ENCODE measurements around the gene F12. TPM values are rescaled to one million over a fixed set of nuclear protein-coding genes. Genes with fewer than 3 reads are reported as not detected.

F12 gene
- total and polyA plus RNA-seq, 4 experiments from 2014 or later, result 2.0 to 2.4 TPM; not detected in 2

- Mint-ChIP-seq H3K9me3 (no peaks in the 10 kb centered on the region), H3K27ac (peak overlapping the region; percentile 80 to 90 (median 87)), H3K4me1 (peaks cover 46 to 76% (median 62%) of the 10 kb centered on the region in 4 donors), H3K36me3 (peaks cover 16 to 38% of the 10 kb centered on the region in 2 donors), H3K4me3 (peak overlapping the region; percentile 72 to 93 (median 82)), H3K27me3 (no peaks in the 10 kb centered on the region)
- Histone ChIP-seq H3K4me1 (ENCODE audit: insufficient read depth, low read length) (peaks cover 84% of the 10 kb centered on the region), H3K27ac (ENCODE audit: low read depth, low read length) (peak overlapping the region; percentile 55), H3K9me3 (ENCODE audit: control insufficient read depth in 1 of 2, low read length in 2 of 2) (no peaks in the 10 kb centered on the region), H3K36me3 (ENCODE audit: insufficient read depth, low read length) (peaks cover 40% of the 10 kb centered on the region), H3K27me3 (ENCODE audit: insufficient read depth, low read length) (no peaks in the 10 kb centered on the region), H3K4me3 (ENCODE audit: low read length in 2 of 2) (peak overlapping the region in 1 of 2 donors; percentile 19)
- DNase-seq, result peak in 2 of 5 donors; percentile 20 to 72
- CTCF ChIA-PET (ENCODE audit: partially characterized antibody), result interaction anchor here (1.0 to 8.5 kb wide), 13 partner anchors 8 to 134 kb away, joined by 3 to 140 read pairs (median 12); partner anchors contain the start of genes LMAN2, PDLIM7, PRELID1 and RAB24
- POLR2A ChIA-PET (ENCODE audit: partially characterized antibody), result interaction anchor here (0.7 to 5.8 kb wide), 17 partner anchors 7 to 746 kb away, joined by 3 to 69 read pairs (median 9); partner anchors contain the start of genes GRK6, LMAN2, PRR7 and RGS14
- intact Hi-C loops (cut with micrococcal nuclease), result loop anchor here (1.0 to 2.0 kb wide), 2 partner anchors 15 to 17 kb away; partner anchors contain the start of gene RGS14
Observed at GRCh38 chr5:177372034-177372896, 37.1 kb downstream of the F12 start.

DNA sequence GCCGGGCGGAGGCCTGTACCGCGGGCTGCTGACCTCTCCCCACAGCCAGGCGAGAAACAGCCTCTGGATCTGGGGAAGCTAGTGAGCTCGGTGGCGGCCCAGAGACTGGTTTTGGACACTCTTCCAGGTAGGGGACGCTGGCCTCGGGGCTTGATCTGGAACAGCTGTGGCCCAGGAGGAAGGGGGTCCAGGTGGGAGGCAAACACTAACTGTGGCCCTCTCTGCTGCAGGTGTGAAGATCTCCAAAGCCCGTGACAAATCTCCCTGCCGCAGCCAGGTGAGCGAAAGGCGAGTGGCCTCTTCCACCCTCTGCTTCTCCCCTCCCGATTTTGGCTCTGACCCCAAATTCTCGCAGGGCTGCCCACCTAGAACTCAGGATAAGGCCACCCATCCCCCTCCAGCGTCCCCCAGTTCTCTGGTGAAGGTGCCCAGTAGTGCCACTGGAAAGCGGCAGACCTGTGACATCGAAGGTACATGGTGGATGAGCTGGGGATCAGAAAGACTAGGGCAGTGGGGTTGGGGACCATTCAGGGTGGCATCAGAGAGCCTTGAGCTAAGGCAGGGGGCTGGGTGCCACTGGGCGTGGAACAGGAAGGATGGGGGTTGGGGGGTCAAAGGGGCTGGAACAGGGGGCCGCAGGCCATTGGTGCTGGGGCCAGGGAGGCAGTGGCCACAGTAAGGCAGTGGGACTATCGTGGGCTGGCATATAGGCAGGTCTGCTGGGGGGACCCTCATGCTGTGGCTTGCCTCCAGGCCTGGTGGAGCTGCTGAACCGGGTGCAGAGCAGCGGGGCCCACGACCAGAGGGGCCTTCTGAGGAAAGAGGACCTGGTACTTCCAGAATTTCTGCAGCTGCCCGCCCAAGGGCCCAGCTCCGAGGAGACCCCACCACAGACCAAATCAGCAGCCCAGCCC lies 38.0 kb downstream of the F12 start:
- Histone ChIP-seq H3K36me3 (ENCODE audit: insufficient read depth, low read length) (peaks cover 46% of the 10 kb centered on the region), H3K4me1 (ENCODE audit: insufficient read depth, low read length) (peaks cover 83% of the 10 kb centered on the region), H3K9me3 (ENCODE audit: control insufficient read depth in 1 of 2, low read length in 2 of 2) (no peaks in the 10 kb centered on the region), H3K27me3 (ENCODE audit: insufficient read depth, low read length) (no peaks in the 10 kb centered on the region), H3K27ac (ENCODE audit: low read depth, low read length) (peak overlapping the region; percentile 55), H3K4me3 (ENCODE audit: low read length in 2 of 2) (peak overlapping the region; percentile 24 to 36)
- Mint-ChIP-seq H3K4me3 (peak overlapping the region in 7 of 8 donors; percentile 53 to 93 (median 81)), H3K9me3 (no peaks in the 10 kb centered on the region), H3K27ac (peak overlapping the region; percentile 60 to 90 (median 87)), H3K27me3 (no peaks in the 10 kb centered on the region), H3K36me3 (peaks cover 18 to 38% of the 10 kb centered on the region in 2 donors), H3K4me1 (peaks cover 48 to 77% (median 63%) of the 10 kb centered on the region in 4 donors)
- ChIA-PET POLR2A (ENCODE audit: partially characterized antibody) (interaction anchor here (0.7 to 5.8 kb wide), 15 partner anchors 8 to 747 kb away, joined by 3 to 69 read pairs (median 14); partner anchors contain the start of genes GRK6, LMAN2, PRR7 and RGS14), CTCF (ENCODE audit: partially characterized antibody) (interaction anchor here (1.0 to 8.5 kb wide), 13 partner anchors 7 to 135 kb away, joined by 3 to 140 read pairs (median 20); partner anchors contain the start of genes LMAN2, RGS14 and SLC34A1)
- peak in 1 of 5 donors; percentile 36 for DNase-seq
- intact Hi-C loops (cut with micrococcal nuclease), result loop anchor here (1.0 to 2.0 kb wide), 3 partner anchors 14 to 31 kb away; partner anchors contain the start of gene RGS14

GRCh38 chr5:177370488-177371119 lies 38.8 kb downstream of the F12 start:
- Histone ChIP-seq H3K27me3 (ENCODE audit: insufficient read depth, low read length) (no peaks in the 10 kb centered on the region), H3K36me3 (ENCODE audit: insufficient read depth, low read length) (peaks cover 54% of the 10 kb centered on the region), H3K9me3 (ENCODE audit: control insufficient read depth in 1 of 2, low read length in 2 of 2) (no peaks in the 10 kb centered on the region), H3K4me1 (ENCODE audit: insufficient read depth, low read length) (peaks cover 85% of the 10 kb centered on the region), H3K4me3 (ENCODE audit: low read length in 2 of 2) (no peak overlapping the region), H3K27ac (ENCODE audit: low read depth, low read length) (peak overlapping the region; percentile 28)
- peak overlapping the region in 4 of 7 donors; percentile 64 to 88 (median 70) for H3K27ac Mint-ChIP-seq
- H3K36me3 Mint-ChIP-seq, result peaks cover 20 to 41% of the 10 kb centered on the region in 2 donors
- peak in 3 of 5 donors; percentile 65 to 81 (median 79) for DNase-seq
- peak overlapping the region in 5 of 8 donors; percentile 15 to 80 (median 61) for H3K4me3 Mint-ChIP-seq
- H3K4me1 Mint-ChIP-seq, result peaks cover 47 to 78% (median 62%) of the 10 kb centered on the region in 4 donors
- intact Hi-C loops (cut with micrococcal nuclease), result loop anchor here (2.0 kb wide), 1 partner anchor 32 kb away; no protein-coding TSS in a partner anchor
- ChIA-PET CTCF (ENCODE audit: partially characterized antibody) (interaction anchor here (1.0 to 8.5 kb wide), 8 partner anchors 8 to 135 kb away, joined by 4 to 140 read pairs (median 24); partner anchors contain the start of genes LMAN2, RGS14 and SLC34A1), POLR2A (ENCODE audit: partially characterized antibody) (interaction anchor here (0.9 to 5.8 kb wide), 9 partner anchors 8 to 85 kb away, joined by 3 to 69 read pairs (median 23); partner anchors contain the start of genes GRK6, LMAN2, PRR7 and RGS14)
- no peaks in the 10 kb centered on the region for H3K27me3 Mint-ChIP-seq
- H3K9me3 Mint-ChIP-seq, result no peaks in the 10 kb centered on the region

DNA sequence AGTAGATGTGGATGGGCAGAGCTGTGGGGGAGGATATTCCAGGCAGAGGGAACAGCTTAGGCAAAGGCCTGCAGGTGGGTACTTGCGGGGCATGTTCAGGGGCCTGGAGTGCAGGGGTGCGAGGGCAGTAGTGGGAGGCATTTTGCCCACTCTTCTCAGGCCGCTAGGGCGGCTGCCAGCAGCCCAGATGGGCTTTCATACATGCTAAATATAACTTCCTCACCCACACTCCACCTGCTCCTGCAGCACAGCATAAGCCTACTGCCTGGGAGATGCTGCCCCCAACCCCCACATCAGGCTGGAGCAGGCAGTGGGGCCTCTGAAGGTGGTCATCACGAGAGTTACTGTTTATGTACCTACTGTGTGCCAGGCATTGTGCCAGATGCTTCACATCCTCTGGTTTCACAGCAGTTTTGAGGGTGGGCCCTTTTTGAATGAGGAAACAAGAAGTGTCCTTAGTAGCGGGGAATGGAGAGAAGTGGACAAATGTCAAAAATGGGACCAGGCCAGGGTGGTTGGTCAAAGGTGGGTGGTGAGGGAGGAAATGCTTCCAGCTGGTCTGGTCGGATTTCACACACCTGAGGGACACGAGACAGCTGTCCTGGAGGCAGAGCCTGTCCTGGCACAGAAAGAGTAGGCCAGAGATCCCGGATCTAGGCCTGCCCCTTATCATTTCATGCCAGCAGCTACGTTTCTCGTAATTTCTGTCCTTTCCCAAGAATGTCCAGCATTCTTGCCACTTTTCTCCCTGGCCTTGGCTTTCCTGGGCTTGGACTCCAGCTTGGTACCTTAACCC lies 39.5 kb downstream of the F12 start:
- ChIA-PET CTCF (ENCODE audit: partially characterized antibody) (interaction anchor here (1.0 to 8.5 kb wide), 12 partner anchors 8 to 92 kb away, joined by 3 to 140 read pairs (median 4); partner anchors contain the start of genes LMAN2 and RGS14), POLR2A (ENCODE audit: partially characterized antibody) (interaction anchor here (0.9 to 5.8 kb wide), 14 partner anchors 8 to 86 kb away, joined by 3 to 69 read pairs (median 13); partner anchors contain the start of genes GRK6, LMAN2, PRR7 and RGS14)
- Mint-ChIP-seq H3K4me3 (peak overlapping the region in 5 of 8 donors; percentile 35 to 83 (median 56)), H3K36me3 (peaks cover 20 to 43% of the 10 kb centered on the region in 2 donors), H3K9me3 (no peaks in the 10 kb centered on the region), H3K27me3 (no peaks in the 10 kb centered on the region), H3K4me1 (peaks cover 44 to 77% (median 59%) of the 10 kb centered on the region in 4 donors), H3K27ac (peak overlapping the region; percentile 80 to 96 (median 91))
- peaks cover 55% of the 10 kb centered on the region for H3K36me3 ChIP-seq (ENCODE audit: insufficient read depth, low read length)
- peak in 1 of 5 donors; percentile 9 for DNase-seq
- intact Hi-C loops (cut with micrococcal nuclease), result loop anchor here (2.0 kb wide), 1 partner anchor 33 kb away; no protein-coding TSS in a partner anchor
- no peak overlapping the region for H3K4me3 ChIP-seq (ENCODE audit: low read length in 2 of 2)
- peaks cover 85% of the 10 kb centered on the region for H3K4me1 ChIP-seq (ENCODE audit: insufficient read depth, low read length)
- peak overlapping the region; percentile 28 for H3K27ac ChIP-seq (ENCODE audit: low read depth, low read length)
- H3K9me3 ChIP-seq (ENCODE audit: control insufficient read depth in 1 of 2, low read length in 2 of 2), result no peaks in the 10 kb centered on the region
- H3K27me3 ChIP-seq (ENCODE audit: insufficient read depth, low read length), result no peaks in the 10 kb centered on the region

DNA sequence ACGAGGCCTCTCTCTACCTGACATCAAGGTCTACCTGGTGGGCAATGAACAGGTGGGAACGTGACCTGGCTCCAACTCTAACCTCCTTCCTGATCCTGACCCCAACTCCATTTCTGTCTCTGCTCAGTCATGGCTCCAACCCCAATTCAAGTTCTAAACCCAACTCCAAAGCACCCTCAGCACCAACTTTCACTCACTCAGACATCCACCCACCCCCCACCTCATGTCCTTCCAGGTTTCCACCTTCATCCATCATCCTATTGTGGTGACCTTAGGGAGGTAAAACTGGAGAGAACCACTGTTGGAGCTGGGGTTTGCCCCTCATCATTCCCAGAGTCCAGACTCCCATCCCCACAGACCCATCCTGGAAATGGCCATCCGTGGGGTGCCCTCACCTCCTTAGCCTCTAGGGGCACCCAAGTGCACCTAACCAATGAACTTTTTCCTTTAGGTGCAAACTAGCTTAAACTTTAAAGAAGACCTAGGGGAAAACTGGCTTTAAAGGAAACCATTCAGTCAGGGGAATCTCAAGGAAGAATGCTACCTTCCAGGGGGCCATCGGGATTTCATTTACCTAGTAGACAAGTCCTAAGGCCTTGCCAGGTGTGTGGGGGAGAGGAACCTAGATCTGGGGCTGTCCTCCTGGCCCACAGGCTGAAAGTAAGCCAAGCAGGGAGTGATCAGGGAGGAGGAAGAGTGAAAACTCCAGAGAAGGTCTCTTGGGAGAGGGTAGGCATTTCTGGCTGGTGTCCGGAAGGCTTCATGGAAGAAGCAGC lies 40.3 kb downstream of the F12 start:
- no peaks in the 10 kb centered on the region for H3K9me3 ChIP-seq (ENCODE audit: control insufficient read depth in 1 of 2, low read length in 2 of 2)
- peaks cover 20 to 42% of the 10 kb centered on the region in 2 donors for H3K36me3 Mint-ChIP-seq
- peaks cover 85% of the 10 kb centered on the region for H3K4me1 ChIP-seq (ENCODE audit: insufficient read depth, low read length)
- peak in 1 of 5 donors; percentile 33 for DNase-seq
- H3K36me3 ChIP-seq (ENCODE audit: insufficient read depth, low read length), result peaks cover 55% of the 10 kb centered on the region
- peak overlapping the region; percentile 28 for H3K27ac ChIP-seq (ENCODE audit: low read depth, low read length)
- peak overlapping the region; percentile 80 to 96 (median 91) for H3K27ac Mint-ChIP-seq
- H3K4me3 ChIP-seq (ENCODE audit: low read length in 2 of 2), result no peak overlapping the region
- H3K4me1 Mint-ChIP-seq, result peaks cover 45 to 77% (median 59%) of the 10 kb centered on the region in 4 donors
- ChIA-PET POLR2A (ENCODE audit: partially characterized antibody) (interaction anchor here (0.7 to 5.8 kb wide), 11 partner anchors 9 to 87 kb away, joined by 3 to 69 read pairs (median 4); partner anchors contain the start of genes LMAN2 and RGS14), CTCF (ENCODE audit: partially characterized antibody) (interaction anchor here (0.9 to 8.5 kb wide), 14 partner anchors 9 to 93 kb away, joined by 3 to 140 read pairs (median 4); partner anchors contain the start of genes LMAN2 and RGS14)
- H3K27me3 ChIP-seq (ENCODE audit: insufficient read depth, low read length), result no peaks in the 10 kb centered on the region
- no peaks in the 10 kb centered on the region for H3K27me3 Mint-ChIP-seq
- intact Hi-C loops (cut with micrococcal nuclease), result no loop called here
- peak overlapping the region in 6 of 8 donors; percentile 22 to 83 (median 54) for H3K4me3 Mint-ChIP-seq
- no peaks in the 10 kb centered on the region for H3K9me3 Mint-ChIP-seq

All from CD4-positive, alpha-beta memory T cell (primary cell).